HG03039 (cell line): Measurements from ENCODE around the gene MAML2.

Experiments used
- ATAC-seq: cut with Tn5 transposase; IDR thresholded peaks from one replicate; pipeline ENCODE4 v1.9.1; 2021; ENCODE audit warnings: mild to moderate bottlenecking, moderate library complexity; ENCODE audit not compliant: unreplicated experiment

MAML2 gene

GRCh38 chr11:96339706-96340554 is 3.1 kb downstream of the MAML2 start:
- no peak for ATAC-seq

DNA sequence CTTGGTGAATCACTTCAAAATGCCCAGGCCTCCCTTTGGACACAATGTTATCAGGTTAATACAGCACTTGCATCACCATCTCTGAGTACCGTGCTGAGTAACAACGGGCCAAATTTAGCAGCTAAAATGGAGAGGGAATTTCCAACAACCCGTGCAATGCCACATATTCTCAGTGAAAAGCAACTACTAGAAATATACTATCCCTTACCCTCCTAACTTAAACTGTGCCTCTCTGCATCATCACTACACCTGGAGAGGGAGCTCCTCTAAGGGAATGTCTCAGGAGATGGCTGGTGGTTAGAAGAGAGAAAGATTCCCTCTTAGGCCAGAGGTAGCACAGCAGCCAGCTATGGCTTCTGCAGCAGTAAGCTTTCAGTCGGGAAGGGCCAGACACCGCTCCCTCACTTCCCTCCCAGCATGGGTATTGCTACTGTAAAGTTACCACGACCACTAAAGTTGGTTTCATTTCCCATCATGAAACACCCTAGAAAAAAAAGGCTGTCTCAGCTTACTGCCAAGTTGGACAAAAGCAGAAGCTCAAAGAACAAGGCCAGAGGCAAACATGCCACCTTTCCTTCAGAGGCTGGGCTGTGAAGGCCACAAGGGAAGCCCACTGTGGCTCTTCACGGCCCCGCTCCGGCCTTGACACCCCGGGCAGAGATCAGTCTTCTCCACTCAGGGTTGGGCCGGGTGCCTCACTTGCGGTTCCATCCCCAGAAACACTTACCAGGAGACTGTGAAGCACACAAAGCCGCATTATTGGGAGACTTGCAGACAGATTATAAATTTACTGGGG is 3.9 kb downstream of the MAML2 start:
- peak; percentile 40 for ATAC-seq

- ATAC-seq: peak; percentile 36
Observed at GRCh38 chr11:96337541-96338431, 5.2 kb downstream of the MAML2 start.

DNA sequence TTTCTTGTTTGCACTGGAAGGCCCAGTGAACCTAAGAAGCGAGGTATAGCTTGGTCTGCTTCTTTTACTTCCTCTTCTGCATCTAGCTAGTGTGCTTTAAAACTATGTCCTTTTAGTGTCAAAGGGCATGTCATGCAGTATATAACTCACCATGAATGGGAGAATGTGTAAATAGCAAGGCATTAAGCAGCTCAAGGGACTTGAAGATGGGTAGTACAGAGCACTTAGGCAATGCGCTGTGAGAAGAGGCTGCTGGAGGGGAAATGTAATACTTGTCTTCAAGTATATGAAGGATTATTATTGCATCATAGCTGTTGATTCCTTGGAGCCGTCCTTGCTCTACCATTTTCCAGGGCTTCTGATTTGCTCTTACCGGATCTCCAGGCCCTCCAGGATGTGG is 7.6 kb downstream of the MAML2 start:
- no peak for ATAC-seq

DNA sequence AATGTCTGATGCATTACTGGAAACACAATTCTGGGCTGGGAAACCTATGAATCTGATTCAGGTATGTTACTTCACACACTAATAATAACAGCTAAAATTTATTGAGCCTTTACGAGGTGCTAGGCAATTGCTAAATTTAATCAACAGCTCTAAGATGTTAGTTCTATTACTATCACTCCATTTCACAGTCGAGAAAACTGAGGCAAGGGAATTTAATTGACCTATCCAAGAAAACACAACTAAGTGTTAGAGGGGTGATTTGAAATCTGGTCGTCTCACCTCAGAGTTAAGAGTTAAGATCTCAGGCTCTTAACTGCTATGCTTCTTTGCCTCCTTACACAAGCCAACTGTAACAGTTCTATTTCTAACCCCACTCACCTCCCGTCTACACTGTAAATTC is 8.8 kb downstream of the MAML2 start:
- ATAC-seq: no peak

DNA sequence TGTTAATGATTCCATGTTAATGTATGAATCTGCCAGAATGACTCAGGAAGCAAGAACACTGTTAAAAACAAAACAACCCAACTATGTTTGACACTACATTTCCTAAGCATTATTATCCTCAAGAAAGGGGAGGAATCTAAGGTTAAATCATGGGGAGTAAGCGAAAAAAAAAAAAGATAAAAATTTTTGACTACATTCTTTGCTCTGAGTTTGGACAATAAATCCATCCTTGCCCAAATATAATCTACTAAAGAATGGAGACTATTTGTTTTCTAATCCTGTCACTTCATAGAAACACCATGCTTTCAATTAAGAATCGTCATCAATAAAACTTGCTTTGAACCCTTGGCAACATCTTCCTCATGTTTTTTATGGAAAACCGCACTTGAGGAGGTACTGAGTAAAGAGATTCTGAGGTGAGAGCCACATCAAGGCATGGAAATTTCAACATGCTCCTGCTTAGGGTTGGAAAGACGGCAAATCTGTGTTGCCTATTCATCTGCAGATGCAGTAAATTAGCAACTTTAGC is 9.7 kb downstream of the MAML2 start:
- ATAC-seq: no peak

DNA sequence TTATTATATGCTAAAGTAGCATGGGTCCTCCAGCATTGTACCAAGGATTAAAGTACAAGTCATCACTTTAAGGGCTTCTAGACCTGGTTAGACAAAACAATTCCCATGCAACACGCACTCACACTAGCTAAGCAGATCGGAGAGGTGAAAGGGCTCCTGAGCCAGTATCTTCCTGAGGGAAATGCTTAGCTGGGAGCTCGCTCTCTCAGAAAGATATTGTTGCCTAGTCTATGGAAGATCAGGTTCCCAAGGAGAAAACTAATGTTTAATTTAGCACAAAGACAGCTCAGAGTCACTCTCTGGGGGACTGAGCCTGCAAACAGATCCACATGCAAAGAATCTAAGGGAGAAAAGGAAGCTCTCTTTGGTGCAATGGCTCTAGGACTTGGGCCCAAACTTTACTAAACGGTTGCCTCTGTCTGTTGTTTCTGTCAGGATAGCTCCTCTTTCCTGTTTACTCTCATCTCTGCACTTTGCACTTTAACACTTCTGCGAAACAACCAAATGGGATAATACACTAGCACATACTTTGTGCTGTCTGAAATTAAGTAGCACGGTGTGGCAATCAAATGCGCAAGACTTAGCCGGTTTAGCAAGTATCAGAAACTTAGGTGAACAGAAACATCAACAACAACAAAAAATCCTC is 10.7 kb downstream of the MAML2 start:
- ATAC-seq: no peak

DNA sequence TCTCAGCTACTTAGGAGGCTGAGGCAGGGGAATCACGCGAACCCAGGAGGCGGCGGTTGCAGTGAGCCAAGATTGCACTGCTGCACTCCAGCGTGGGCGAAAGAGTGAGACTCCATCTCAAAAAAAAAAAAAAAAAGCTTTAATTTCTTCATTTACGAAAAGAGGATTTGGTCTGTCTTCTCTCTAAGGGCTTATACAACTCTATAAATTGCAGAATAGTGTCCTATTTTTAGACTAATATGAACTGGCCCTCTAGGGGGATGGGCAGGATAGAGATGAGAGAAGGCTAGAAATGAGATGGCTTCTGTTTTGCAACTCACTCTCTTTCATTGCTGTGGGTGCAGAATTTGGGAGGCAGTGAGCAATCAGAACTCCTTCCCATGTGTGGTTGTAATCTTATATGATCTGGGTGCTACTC is 11.3 kb downstream of the MAML2 start:
- ATAC-seq: no peak

GRCh38 chr11:96330511-96330859 is 12.5 kb downstream of the MAML2 start:
- ATAC-seq: no peak

DNA sequence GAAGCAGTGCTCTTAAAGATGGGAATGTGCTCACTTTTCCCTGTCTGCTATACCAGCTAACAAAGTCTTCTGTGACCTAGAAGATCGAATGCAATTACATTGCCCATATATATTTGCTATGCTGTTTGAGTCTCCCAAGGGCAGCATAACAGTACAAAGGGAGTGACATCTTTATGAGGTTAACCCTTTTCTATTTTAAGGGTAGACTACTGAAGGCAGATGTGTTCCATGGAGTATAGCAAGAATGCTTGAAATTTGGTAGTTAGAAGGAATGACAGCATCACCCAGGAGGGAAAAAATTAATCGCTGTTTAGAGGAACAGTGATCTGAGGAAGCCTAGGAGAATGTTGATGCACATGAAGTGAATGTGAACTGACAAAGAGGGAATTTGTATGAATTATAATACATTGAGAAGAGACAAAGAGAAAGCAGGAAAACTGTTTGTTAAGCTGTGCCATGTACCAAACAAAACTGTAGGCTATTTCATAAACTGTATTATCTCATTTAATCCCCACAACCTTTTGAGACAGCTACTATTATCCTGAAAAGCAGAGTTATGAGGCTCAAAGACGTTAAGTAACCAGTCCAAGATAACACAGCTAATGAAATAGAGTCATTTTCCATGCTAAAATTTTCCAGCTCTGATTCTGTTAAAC is 13.0 kb downstream of the MAML2 start:
- no peak for ATAC-seq

DNA sequence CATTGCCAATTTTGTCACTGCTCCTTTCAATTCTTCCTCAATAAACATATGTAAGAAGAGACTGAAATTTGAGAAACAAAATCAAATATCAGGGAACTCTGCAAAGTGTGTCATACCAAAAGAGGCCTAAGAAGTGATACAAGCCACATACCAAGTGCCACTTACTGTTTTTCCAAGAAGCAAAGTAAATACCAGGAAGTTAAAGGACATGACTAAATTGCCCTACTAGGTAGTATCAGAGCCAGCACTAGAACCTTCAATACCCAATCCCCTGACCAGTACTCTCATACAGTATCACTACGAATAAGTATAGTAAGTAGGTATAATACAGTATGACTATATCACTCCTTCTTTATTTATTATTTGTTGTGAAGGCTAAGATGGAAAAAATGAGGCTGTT is 13.6 kb downstream of the MAML2 start:
- no peak for ATAC-seq

- ATAC-seq: no peak
Observed at GRCh38 chr11:96328395-96329010, 14.5 kb downstream of the MAML2 start.

DNA sequence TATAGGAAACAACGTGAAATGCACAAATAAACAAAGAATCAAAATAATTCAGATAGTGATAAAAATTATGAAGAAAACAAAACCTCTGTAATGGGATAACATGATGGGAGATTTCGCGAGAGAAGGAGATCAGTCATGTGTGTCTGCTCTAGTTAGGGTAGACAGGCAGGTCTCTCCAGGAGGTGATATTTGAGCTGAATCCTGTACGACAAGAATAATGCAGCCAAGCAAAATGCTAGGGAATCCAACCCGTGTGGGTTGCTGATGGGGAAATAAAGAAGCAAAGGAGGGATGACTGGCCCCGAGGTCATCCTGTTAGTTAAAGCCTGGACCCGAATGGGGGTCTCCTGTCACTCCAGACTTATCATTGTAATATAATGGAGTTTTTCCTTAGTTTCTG is 16.0 kb downstream of the MAML2 start:
- no peak for ATAC-seq

DNA sequence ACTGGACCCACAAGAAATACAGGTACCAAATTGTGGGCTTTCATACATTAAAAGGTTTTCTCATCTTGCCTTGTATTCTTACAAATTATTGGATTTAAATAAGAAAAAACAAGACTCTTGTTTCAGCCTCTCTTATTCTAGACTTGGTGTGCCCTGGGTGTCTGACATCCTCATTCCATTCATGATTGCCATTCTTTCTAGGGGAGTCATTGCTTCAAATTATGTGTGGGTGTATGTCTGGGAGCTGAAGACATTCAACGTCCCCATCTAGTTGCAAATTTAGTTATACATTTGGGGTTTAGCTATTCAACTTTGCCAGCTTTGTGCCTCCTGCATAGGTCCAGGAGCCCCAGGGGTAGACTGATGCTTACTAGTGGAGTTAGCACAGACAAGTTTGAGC is 18.1 kb downstream of the MAML2 start:
- no peak for ATAC-seq

GRCh38 chr11:96323642-96323985 is 19.4 kb downstream of the MAML2 start:
- ATAC-seq: no peak

DNA sequence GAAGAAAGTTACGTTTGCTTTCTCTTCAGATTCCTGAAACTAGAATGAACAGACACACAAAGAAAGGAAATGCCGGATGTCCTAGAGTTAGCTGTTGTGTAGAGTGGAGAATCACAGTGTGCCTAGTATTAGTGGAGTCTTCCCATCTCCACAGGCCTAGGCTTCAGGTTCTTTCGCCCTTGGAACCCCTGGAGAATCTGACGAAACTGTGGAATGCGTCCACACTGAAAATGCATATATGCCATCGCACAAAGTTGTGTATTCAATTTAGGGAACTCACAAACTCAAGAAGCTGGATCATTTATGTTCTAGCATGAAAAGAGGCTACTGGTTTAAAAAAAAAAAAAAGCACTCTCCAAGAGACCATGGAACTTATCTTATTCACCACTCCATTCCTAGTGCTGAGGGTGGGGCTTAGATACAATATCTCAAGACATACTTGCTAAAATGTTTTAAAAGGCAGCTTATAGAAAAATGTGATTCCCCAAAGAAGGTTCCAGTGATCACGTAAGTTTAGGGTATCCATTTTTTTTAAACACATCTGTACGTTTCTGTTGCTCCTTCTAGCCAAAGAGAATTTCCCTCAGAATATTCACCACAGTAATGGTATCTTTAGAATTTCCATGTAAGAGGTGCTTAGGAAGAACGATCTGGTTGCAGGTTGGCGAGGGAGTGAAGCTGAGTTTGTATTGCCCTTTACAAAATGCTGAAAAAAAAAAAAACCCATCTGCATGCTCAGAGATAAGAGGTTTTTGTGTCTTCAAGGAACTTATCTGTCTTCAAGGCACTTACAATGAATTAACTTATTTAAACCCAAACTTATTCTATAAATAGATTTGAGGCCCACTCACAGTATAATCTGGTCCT is 20.0 kb downstream of the MAML2 start:
- no peak for ATAC-seq

DNA sequence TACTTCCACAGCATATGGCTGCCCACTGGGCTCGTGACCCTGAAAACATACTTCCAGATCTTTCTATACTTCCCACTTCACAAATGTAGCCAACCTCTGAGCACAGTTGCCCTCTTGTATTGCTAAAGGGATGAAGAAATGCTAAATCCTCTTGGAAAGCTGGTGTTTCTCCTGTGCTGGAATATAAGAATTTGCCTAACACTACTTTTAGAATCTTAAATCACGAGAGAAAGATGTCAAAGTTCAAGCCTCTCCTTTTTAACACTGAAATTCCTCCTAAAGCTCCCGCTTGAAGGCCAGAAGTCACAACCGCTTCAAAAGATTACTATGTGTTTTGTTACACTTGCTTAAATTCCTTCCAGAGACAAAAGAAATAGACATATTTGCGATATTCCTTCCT is 21.9 kb downstream of the MAML2 start:
- ATAC-seq: no peak

GRCh38 chr11:96319898-96320656 is 22.9 kb downstream of the MAML2 start:
- ATAC-seq: no peak
